ENCODE measurements around the gene SHMT2.

SHMT2 gene

DNA sequence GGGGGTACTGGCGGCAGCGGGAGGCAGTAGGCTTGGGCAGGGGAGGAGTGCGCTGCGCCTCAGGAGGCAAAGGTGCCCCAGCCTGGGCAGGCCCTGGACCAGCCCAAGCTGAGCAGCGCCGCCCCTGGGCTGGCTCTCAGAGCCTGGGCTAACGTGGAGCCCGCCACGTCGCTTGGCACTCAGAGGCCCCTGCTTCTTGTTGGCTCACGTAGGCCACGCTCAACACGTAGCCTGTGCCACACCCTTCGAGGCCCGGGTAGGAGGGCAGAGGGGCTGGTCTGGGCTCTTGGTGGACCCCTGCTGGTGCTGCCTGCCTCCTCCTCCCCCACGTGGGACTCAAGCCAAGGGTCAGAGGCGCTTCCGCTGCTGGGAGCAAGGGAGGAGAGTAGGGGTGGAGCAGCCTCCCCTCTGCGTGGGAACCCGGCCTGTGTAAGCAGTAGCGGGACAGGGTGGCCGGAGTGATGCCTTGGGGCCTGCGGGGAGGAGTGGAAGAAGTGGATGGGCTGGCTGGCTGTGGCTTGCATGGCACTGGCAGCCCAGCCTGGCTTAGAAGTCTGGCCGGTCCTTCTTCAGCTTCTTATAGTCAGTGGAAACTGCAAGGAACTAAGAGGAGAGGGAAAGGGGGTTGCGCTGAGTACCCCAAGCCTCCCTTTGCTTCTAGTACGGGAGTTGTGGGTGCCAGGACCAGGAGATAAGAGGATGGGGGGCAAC lies 5.7 kb downstream of the SHMT2 start:
- peaks cover 63% of the 10 kb centered on the region for H3K36me3 Mint-ChIP-seq (ENCODE audit: low read depth)
- H3K27me3 Mint-ChIP-seq, result peaks cover 35% of the 10 kb centered on the region
- H3K4me3 Mint-ChIP-seq, result no peak overlapping the region
- peaks cover 78% of the 10 kb centered on the region for H3K4me1 Mint-ChIP-seq (ENCODE audit: low read depth)
- H3K9me3 Mint-ChIP-seq, result no peaks in the 10 kb centered on the region
- no peak overlapping the region for H3K27ac Mint-ChIP-seq
- DNase-seq, result peak; percentile 46

DNA sequence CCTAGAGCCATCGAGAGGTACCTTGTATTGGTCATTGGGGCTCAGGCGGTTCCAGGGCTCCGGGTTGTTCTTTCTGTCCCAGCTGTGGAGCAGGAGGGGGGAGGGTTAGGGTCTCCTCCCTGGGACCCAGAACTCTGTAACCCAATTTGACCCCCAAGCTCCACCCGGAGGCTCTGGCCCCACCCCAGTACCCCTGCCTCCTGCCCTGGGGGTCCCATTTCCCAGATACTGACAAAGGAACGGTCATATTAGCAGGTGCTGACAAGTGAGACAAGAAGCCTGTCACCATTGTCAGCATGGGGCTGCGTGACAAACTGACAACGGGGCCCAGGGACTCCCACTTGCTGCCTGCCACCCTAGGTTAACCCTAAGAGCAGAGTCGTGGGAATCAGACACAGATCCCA lies 6.2 kb downstream of the SHMT2 start:
- DNase-seq, result no peak
- H3K27ac Mint-ChIP-seq, result no peak overlapping the region
- H3K36me3 Mint-ChIP-seq (ENCODE audit: low read depth), result peaks cover 59% of the 10 kb centered on the region
- no peaks in the 10 kb centered on the region for H3K9me3 Mint-ChIP-seq
- H3K4me3 Mint-ChIP-seq, result no peak overlapping the region
- peaks cover 41% of the 10 kb centered on the region for H3K27me3 Mint-ChIP-seq
- H3K4me1 Mint-ChIP-seq (ENCODE audit: low read depth), result peaks cover 78% of the 10 kb centered on the region

DNA sequence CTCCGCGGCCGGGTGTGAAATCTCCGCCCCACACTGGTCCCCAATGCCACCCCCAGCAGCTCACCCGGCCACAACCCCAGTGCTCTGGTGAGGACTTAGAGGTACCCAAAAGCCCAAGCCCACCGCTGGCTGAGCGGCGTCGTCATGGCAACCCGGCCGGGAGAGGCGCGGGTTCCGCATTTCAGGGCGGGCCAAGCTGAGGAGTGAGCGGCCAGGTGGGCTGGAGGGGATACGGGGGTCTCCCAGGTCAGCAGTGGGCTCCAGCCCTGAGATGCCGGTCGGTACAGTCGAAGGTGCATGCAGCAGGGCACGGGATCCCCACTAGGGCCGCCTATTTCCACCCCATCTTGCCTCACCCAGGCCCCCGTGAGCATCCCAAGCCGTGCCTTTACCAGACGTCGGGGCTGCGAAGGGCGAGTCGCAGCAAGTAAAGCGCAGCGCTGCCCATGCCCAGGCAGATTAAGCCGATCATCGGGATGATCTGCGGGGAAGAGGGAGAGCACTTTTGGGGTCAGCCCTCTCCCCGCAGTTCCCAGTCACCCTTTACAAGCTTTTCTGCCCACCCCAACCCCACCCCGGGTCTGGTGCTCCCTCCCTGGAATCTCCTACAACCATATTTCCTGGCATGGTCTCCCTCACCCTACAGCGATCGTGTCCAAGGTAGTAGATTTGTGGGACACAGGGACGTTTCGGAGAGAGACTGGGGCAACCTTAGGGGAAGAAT lies 6.9 kb downstream of the SHMT2 start:
- H3K4me3 Mint-ChIP-seq, result no peak overlapping the region
- peaks cover 52% of the 10 kb centered on the region for H3K36me3 Mint-ChIP-seq (ENCODE audit: low read depth)
- H3K27me3 Mint-ChIP-seq, result peaks cover 47% of the 10 kb centered on the region
- no peaks in the 10 kb centered on the region for H3K9me3 Mint-ChIP-seq
- peak; percentile 57 for DNase-seq
- H3K27ac Mint-ChIP-seq, result no peak overlapping the region
- H3K4me1 Mint-ChIP-seq (ENCODE audit: low read depth), result peaks cover 79% of the 10 kb centered on the region

DNA sequence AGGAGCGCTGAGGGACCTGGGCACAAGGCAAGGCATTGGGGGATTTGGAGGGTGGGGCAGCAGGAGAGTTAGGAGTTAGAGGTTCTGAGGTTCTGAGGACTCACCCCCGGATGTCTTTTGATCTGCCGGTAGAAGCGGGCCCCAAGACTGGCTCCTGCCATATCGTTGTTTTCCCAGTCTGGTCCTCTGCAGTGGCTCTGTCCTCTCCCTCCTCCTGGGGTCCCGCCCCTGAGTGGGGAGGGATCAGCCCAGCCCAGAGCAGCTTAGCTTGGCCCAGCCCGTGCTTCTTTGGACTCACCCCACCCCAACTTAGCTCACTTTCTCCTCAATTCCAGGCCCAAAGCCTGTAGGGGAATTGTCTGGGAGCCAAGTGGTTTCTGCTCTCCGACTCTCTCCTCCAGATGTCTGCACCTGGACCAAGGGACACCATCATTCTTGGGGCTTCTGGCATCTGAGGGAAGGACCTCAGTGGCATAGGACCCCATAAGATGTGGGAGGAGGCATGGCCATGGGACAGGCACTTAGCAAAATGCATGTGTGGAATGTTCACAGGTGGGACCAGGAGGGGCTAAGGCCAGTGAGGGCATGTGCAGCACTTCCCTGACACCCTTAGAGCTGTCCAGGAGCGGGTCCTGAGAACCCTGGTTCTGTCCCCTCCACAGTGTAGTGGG lies 7.5 kb downstream of the SHMT2 start:
- H3K4me1 Mint-ChIP-seq (ENCODE audit: low read depth), result peaks cover 79% of the 10 kb centered on the region
- no peaks in the 10 kb centered on the region for H3K9me3 Mint-ChIP-seq
- H3K27ac Mint-ChIP-seq, result no peak overlapping the region
- peaks cover 46% of the 10 kb centered on the region for H3K36me3 Mint-ChIP-seq (ENCODE audit: low read depth)
- H3K4me3 Mint-ChIP-seq, result no peak overlapping the region
- peaks cover 54% of the 10 kb centered on the region for H3K27me3 Mint-ChIP-seq
- DNase-seq, result peak; percentile 56

DNA sequence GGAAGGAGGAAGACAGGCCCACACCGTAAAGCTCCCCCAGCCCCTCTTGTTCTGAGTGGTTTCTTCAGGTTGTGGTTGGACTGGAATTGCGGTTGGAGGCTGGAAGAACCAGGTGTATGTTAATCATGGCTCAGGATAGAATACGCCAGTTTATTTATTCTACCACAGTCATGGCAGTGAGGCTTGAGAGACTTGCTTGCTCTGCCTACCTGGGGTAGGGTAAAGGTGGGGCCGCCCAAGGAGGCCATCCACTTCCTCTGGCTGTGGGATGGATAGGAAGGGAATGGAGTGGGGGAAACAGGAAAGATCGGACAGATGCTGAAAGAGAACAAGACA lies 8.1 kb downstream of the SHMT2 start:
- no peak for DNase-seq
- Mint-ChIP-seq H3K27ac (no peak overlapping the region), H3K36me3 (ENCODE audit: low read depth) (peaks cover 40% of the 10 kb centered on the region), H3K4me1 (ENCODE audit: low read depth) (peaks cover 79% of the 10 kb centered on the region), H3K9me3 (no peaks in the 10 kb centered on the region), H3K27me3 (peaks cover 59% of the 10 kb centered on the region), H3K4me3 (peak overlapping the region; percentile 57)

DNA sequence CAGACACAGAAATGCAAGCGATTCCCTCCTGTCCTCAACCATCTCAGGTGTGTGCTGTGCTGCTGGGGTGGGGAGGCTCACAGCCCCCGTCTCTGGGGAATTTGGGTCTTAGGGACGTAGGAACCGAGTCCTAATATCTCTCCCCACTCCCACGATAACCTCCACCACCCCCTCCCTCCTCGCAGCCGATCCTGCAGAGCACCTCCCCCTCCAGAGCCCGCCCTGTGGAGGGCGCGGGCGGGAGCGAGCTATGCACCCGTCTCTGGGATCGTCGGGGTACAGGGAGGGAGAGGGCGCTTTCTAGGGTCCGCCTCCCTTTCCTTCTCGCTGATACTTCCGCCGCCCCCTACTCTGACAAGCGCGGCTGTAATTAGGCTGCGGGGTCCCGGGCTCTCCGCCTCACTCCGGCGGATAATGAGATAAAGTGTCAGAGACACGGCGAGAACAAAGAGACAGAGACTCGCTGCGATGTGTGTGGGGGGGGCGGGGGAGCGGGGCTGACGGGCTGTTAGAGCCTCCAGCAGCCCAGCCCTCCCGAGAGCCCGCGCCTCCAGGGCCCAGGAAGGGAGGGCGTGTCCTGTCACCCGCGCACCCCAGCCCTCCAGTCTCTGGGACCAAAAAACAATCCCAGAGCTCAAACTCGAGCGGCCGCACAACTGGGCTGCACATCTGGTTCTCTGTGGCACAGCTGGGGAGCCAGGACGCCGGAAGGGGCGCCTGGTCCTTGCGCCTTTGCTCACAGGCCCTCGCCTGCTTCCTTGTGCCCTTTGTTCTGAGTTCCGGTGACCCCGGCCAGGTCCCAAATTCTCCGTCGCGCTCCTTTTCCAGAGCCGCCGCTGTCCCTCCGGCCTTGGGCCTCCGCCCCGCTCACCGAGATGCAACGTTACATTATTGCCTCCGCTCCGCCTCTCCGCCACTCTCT lies 8.7 kb downstream of the SHMT2 start:
- Mint-ChIP-seq H3K36me3 (ENCODE audit: low read depth) (peaks cover 34% of the 10 kb centered on the region), H3K27me3 (peaks cover 65% of the 10 kb centered on the region), H3K4me1 (ENCODE audit: low read depth) (peaks cover 80% of the 10 kb centered on the region), H3K9me3 (no peaks in the 10 kb centered on the region), H3K4me3 (peak overlapping the region; percentile 84), H3K27ac (peak overlapping the region; percentile 83)
- peak; percentile 66 for DNase-seq

DNA sequence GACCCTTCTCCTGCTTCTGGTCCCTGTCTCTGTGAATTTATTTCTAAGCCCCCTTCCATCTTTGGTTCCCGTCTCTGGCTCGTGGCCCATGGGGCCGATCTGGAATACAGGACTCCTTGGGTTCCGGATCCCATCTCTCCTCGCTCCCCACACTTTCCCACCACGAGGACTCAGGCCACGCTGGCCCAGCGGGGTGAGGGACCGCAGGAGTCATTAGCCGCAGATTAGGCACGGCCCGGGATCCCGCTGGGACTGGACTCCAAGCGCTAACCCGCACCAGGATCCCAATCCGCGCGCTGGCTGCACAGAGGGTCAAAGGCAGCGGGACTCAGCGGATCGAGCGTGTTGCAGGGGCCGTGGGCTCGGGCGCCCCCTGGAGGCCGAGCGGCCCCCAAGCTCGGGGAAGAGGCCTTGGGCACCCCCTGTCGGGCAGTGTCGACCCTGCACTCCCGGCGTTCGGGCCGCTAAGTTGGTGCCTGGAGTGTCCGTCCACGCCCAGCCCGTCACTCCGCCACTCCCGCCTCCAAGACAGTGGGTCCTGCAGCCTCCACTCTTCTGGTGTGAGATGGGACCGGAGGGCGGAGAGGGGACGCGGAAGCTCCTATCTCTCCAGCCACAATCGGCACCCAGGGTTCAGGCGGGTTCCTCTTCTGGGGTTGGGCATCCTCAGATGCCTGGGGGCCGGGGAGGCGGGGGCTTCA lies 9.5 kb downstream of the SHMT2 start:
- Mint-ChIP-seq H3K27ac (peak overlapping the region; percentile 90), H3K4me1 (ENCODE audit: low read depth) (peaks cover 82% of the 10 kb centered on the region), H3K36me3 (ENCODE audit: low read depth) (peaks cover 26% of the 10 kb centered on the region), H3K9me3 (no peaks in the 10 kb centered on the region), H3K27me3 (peaks cover 71% of the 10 kb centered on the region), H3K4me3 (peak overlapping the region; percentile 84)
- DNase-seq, result peak; percentile 95

DNA sequence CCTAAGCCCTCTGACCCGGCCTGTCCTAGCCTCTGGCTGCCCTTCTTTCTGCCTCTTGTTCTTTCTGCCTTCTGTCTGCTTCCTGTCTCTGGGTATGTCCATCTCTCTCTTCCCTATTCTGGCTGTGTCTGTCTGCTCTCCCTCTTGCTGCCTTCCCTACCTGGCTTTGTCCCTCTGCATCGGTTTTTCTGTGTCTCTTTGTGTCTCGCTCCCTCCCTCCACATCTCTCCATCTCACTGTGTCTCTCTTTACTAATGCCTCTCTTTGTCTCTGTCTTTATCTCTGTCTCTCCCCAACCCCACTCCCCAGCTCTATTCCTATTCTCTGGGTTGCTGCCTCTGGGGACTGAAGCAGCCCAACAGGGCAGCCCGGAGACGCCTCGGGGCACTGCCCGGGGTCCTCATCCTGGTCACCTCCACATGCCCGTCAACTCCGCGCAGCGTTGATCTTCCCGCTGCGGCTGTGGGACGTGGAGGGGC lies 10.1 kb downstream of the SHMT2 start:
- DNase-seq, result no peak
- Mint-ChIP-seq H3K36me3 (ENCODE audit: low read depth) (peaks cover 20% of the 10 kb centered on the region), H3K4me3 (peak overlapping the region; percentile 84), H3K9me3 (no peaks in the 10 kb centered on the region), H3K4me1 (ENCODE audit: low read depth) (peaks cover 79% of the 10 kb centered on the region), H3K27me3 (peaks cover 77% of the 10 kb centered on the region), H3K27ac (peak overlapping the region; percentile 90)

DNA sequence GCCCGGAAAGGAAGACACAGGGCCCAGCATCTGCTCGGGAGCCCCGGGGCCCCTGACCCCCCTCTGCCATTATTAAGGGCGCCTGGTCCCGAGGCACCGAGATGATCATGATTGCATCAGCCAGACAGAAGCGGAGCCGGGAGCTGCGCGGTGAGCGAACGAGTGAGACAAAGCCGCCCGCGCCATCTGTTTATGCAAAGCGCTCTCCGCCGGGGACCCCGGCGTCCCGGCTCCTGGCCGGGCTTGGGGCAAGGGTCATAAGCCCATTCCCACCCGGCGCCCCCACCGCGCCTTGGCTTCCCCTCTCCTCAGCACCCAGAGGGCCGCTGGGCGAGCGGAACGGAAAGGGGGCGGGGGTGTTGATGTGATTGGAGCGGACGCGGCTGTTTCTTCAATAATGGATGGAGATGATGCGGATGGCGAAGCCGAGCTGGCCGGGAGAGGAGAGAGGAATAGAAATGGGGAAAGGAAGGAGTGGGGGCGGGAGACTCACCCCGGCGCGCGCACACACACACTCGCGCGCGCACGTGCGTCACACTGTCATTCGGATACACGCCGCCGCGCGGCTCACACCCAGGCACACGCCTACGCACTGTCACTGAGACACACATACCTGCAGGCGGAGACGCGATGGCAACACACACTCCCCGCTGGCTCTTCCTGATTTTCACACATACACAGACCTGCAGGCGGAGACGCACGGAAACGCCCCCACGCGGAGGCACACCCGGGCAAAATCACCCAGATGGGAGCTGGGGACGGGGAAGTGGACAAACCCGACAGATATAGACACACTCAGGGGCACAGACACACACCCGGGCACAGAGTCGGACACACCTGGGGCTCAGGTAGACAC lies 10.8 kb downstream of the SHMT2 start:
- Mint-ChIP-seq H3K9me3 (no peaks in the 10 kb centered on the region), H3K4me1 (ENCODE audit: low read depth) (peaks cover 77% of the 10 kb centered on the region), H3K27me3 (peaks cover 80% of the 10 kb centered on the region), H3K36me3 (ENCODE audit: low read depth) (peaks cover 14% of the 10 kb centered on the region), H3K4me3 (peak overlapping the region; percentile 84), H3K27ac (peak overlapping the region; percentile 90)
- peak; percentile 79 for DNase-seq

DNA sequence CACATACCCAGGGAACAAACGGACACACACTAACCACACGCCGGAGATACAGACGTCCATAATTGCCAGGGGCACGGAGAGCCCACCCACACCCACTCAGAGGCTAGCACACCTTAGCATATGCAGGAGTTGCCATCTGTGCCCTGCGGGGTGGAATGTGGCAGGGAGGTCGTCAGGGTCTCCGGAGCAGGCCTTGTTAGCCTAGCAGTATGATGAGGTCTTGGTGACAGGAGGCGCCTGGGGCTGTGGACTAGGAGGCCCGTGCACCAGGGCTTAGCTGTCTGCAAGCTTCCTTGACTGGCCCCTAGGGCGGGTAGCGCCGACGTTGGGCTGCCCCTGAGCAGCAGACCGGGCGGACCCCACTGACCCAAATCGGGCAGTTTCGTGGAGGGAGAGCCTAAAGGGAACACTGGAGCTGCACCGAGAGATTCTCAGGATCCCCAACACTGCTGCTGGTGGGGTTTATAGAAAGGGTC lies 11.5 kb downstream of the SHMT2 start:
- Mint-ChIP-seq H3K9me3 (no peaks in the 10 kb centered on the region), H3K27ac (peak overlapping the region; percentile 90), H3K4me1 (ENCODE audit: low read depth) (peaks cover 73% of the 10 kb centered on the region), H3K4me3 (peak overlapping the region; percentile 84), H3K27me3 (peaks cover 77% of the 10 kb centered on the region), H3K36me3 (ENCODE audit: low read depth) (peaks cover 8% of the 10 kb centered on the region)
- DNase-seq, result peak; percentile 54

DNA sequence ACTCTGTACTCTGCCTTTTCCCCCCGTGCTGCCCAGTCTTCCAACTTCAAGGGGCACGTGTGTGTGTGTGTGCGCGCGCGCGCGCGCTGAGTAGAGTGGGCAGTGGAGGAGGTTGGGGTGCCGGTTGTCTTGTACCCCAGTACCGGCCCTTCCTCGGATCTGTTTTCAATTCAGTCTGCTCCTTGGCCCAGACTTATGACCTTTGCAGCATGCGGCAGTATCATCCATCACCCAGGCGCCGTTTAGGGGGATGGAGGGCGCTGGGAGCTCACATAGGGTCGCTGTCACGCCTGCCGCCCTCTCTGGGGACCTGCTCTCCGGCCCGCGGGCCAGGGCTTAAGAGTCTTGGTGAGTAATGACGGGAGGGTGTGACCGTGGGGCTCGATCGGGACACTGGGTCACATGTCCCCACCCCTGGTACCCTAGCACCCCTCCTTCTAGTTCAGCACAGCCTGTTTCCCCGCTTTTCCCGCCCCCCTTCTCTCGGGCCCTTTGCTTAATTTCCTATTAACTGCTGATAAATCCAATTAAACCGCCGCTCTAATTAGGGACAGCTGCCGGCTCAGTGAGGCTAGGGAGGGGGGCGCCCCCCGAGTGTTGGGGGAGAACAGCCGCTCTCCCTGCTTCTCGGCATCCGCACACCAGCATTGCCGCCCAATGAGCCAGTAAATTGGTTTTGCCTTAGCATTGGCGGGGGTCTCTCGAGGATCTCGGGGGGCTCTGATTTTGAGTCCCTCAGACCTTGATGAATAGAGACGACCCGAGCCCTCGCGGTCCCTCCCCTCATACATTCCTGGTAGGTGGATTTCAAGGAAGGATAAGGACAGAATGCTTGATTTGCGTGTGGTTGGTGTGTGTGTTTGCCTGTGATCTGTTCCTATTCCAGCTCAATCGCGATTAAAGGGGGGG lies 12.1 kb downstream of the SHMT2 start:
- peak overlapping the region; percentile 40 for H3K27ac Mint-ChIP-seq
- H3K36me3 Mint-ChIP-seq (ENCODE audit: low read depth), result peaks cover 7% of the 10 kb centered on the region
- H3K4me1 Mint-ChIP-seq (ENCODE audit: low read depth), result peaks cover 68% of the 10 kb centered on the region
- peak; percentile 45 for DNase-seq
- H3K27me3 Mint-ChIP-seq, result peaks cover 70% of the 10 kb centered on the region
- no peaks in the 10 kb centered on the region for H3K9me3 Mint-ChIP-seq
- peak overlapping the region; percentile 84 for H3K4me3 Mint-ChIP-seq

DNA sequence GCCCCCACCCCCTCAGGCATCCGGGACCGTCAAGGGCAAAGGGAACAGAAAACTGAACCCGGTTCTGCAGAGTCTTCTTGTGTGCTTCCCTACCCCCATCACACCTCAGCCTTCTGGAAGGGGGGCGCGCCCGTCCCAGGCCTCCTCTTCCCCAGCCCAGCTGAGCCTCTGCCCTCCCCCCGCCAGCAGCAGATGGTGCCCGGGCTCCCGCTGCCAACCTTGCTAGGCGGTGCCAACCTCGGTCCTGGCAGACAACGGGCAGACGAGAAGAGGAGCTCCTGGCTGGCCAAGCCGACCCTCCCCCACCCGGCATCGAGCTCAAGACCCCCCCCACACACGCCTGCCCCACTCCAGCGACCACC lies 12.8 kb downstream of the SHMT2 start:
- H3K4me1 Mint-ChIP-seq (ENCODE audit: low read depth), result peaks cover 61% of the 10 kb centered on the region
- peaks cover 63% of the 10 kb centered on the region for H3K27me3 Mint-ChIP-seq
- no peak for DNase-seq
- H3K36me3 Mint-ChIP-seq (ENCODE audit: low read depth), result peaks cover 7% of the 10 kb centered on the region
- peak overlapping the region; percentile 84 for H3K4me3 Mint-ChIP-seq
- no peaks in the 10 kb centered on the region for H3K9me3 Mint-ChIP-seq
- H3K27ac Mint-ChIP-seq, result no peak overlapping the region

Measured in activated T-cell treated with anti-CD3 and anti-CD28 coated beads, Interleukin-2, amount 50 U/mL, for 24 hours (primary cell).